Neural cell (in vitro differentiated cells): ENCODE results near the gene MS4A18.

ENCODE experiments used
- CTCF ChIP-seq: fragments of 450-650 bp; IDR thresholded peaks from 2 replicates; pipeline ENCODE4 v1.5.1; 2014; ENCODE audit warnings: antibody characterized with exemption, mild to moderate bottlenecking, moderate library complexity; ENCODE audit not compliant: poor library complexity, severe bottlenecking
- RAD21 ChIP-seq: fragments of 450-650 bp; conservative IDR thresholded peaks from 2 replicates; pipeline ENCODE4 v1.6.1; 2014; ENCODE audit warnings: antibody characterized with exemption, mild to moderate bottlenecking, moderate library complexity
- TAF1 ChIP-seq: IDR thresholded peaks from 2 replicates; pipeline ENCODE4 v1.6.1; 2012; ENCODE audit warnings: low read depth

DNA sequence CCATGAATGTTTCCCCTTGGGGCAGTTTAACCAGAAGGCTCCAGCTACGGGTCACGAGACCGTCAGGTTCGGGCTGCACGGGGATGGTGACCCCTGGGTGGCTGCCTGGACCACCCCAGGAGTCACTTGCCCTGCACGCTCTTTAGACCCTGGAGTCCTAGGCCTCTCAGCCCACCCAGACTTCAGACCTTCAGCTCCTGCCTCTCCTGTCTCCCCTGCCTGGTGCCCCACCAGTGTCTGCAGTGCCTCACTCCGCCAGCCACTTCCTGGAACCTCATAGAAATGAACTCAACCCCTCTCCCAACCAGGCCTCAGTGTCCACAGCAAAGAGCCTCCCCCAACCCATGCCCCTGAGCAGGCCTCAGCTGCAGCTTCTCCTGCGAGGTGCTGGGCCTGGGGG, 48.1 kb downstream of the MS4A18 start:
- TF ChIP-seq TAF1 (no peak), RAD21 (no peak), CTCF (no peak)
